GM18520 (cell line): ENCODE measurements around the gene CPNE9.

ENCODE experiments used
- ATAC-seq: cut with Tn5 transposase; IDR thresholded peaks from one replicate; pipeline ENCODE4 v1.9.1; 2021; ENCODE audit not compliant: unreplicated experiment

Gene CPNE9

DNA sequence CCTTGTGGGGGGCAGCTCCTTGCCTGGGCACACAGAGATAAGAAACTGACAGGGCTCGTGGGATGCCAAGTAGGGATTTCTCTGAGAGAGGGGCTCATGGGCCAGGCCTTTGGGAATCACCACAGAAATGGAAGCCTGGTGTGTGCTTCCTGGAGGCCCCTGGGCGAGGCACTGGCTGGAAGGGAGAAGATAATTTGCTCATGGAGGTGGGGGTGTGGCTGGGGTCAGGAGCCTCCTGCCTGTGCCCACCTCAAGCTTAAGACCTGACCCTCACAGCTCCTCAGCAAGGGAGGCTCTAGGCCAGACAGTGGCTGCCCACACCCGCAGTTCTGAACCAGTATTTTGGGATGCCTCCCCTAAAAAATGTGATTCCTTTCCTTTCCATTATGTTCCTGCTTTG is 16.9 kb upstream of the CPNE9 start:
- no peak for ATAC-seq

DNA sequence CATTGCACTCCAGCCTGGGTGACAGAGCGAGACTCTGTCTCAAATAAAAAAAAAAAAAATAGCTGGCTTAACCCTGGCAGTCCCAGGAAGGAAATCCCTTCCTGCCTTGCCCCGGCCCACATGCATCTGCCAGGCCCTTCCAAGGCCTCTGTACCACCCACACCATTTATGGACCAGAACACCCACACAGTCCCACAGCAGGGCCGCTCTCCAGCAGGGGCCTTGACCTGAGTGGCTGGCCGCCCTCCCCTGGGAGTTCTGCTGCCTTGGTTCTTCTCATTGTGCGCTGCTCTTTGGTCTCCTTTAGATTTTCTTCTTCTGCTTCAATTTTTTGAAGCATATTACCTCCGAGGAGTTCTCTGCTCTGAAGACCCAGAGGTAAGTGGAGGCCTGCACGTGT is 16.1 kb upstream of the CPNE9 start:
- no peak for ATAC-seq

DNA sequence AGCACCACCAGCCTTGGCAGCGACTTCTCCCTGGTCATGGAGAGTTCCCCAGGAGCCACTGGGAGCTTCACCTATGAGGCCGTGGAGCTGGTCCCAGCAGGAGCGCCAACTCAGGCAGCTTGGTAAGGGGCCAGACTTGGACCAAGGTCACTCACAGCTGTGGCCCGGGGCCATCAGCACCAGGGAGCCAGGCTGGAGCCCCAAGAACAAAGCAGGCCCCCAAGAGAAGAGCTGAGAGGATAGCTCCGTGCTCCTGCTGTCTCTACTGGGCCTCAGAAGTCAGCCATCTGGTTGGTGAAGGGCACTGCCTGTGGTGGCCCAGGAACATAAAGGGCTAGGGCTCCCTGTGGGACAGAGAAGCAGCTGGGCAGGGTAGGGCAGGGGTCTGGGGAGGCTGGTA is 14.7 kb upstream of the CPNE9 start:
- ATAC-seq = no peak

DNA sequence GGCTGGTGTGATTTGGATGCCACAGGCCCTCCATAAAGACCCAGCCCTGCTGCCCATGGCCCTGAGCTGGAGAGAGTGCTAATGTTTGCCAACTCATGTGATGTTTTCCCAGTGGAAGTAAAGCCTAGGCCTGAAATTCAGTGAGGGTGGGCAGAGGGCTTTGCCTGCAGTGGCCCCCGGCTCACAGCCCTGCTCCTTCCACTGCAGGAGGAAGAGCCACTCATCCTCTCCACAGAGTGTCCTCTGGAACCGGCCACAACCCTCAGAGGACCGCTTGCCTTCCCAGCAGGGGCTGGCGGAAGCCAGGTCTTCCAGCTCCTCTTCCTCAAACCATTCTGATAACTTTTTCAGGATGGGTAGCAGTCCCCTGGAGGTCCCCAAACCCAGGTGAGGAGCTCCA is 13.9 kb upstream of the CPNE9 start:
- ATAC-seq = no peak

DNA sequence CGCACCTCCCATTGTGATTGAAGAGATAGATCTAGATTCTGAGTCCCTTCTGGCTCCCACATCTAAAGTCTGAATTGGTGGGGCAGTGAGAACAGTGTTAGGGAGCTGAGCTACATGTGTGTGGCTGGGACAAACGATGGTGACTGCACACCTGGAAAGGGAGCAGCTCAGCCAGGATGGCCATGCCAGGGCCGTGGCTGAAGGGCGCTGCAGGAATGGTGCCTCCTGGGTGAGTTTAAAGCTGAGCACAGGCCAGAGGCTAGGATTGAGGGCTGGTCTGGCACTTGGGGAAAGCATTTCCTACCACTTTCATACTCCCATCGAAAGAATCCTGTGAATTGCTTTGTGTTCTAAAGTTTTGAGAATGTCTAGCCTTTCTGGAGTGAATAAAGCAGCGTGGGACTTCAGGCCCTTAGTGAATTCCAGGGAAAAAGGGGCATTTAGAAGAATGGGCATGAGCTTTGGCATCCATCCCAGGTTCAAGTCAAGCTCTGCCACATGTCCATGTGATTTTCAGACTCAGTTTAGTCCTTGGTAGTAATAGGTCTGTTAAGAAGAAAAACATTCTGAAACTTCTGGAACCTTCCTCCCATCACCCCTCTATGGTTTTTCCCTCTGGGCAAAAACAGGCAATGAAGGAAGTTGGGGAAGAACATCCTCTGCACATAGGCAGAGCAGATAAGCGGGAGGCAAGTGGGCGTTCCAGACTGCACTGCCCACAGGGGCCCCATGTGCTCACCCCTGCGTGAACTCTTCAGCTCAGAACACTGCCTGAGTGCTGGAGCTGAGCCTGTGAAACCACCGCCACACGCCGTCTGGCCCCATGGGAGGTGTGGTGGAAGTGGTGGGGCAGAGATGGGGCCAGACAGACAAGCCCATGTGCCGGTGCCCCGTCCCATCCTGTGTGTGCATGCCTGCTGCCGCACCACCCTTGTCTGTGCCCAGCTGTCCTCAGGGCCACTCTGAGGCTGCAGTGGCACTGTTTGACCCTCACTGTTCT is 12.9 kb upstream of the CPNE9 start:
- ATAC-seq = peak; percentile 98

DNA sequence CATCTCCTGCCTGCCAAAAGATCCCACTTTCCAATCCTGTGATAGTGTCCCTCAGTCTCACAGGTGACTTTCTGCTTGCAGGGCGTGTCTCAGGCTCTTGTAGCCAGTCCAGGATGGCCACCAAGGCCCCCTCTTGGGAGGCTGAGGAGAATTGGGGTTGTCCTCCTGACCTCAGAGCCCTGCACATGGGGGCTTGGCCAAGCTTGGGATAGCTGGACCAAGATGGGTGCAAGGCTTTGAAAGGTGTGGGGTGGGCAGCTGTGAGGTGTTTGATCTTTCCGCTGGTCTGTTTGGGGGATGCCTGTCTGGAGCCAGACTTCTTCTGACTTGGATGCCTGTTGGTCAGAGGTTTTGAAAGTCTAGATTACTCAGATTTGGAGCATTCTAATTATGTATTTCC is 12.0 kb upstream of the CPNE9 start:
- ATAC-seq = no peak

DNA sequence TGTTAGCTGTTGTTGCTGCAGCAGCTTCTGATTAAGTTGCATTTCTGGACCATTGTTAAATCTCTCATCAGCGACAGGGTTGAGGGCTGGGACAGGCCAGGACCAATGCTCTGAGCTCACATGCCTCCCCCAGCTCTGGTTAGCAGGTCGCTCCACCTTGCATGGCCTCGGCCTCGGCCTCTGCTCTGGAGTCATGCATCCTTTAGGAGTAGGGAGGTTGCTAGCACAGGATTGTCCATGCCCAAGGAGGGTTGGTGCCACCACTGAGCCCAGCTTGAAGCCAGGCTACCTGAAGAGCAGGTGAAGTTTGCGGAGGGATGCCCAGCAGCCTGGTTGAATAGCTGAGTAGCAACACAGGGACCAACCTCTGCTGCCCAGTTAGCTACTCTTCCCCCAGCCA is 11.2 kb upstream of the CPNE9 start:
- no peak for ATAC-seq

DNA sequence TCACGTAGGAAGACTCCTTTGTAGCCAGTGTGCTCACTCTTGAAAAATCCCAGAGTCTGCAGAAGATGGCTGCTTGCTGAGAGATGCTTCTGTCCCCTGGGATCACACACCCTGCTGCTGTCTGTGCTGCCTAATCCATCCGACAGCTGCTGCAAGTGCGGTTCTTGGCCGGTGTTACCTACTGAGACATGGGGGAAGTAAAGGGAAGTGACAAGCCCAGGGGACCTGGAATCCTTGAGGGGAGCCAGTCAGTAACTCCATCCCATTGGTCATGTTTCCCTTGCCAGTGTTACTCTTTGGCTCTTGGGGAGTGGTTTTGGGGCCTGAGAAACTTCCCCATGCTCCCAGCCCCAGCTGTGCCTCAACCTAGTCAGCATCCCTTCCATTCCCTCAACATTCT is 8.3 kb upstream of the CPNE9 start:
- no peak for ATAC-seq

DNA sequence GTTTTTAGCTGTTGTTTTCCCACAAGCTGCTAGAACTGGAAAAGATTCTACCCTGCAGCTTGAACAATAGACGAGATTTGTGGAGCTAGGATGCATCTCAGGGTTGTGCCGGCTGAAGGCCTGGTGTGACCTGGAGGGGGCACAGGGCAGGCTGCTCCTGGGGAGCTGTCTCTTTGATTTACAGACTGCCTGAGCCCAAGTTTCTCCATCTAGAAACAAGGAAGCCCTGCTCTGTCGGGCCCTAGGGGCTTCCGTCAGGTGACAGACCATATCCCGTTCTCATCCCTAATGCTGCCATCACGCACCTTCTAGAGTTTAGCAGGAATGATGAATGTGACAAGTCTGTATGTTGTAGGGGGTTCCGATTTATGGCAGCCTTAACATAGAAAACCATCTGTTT is 7.9 kb upstream of the CPNE9 start:
- no peak for ATAC-seq

DNA sequence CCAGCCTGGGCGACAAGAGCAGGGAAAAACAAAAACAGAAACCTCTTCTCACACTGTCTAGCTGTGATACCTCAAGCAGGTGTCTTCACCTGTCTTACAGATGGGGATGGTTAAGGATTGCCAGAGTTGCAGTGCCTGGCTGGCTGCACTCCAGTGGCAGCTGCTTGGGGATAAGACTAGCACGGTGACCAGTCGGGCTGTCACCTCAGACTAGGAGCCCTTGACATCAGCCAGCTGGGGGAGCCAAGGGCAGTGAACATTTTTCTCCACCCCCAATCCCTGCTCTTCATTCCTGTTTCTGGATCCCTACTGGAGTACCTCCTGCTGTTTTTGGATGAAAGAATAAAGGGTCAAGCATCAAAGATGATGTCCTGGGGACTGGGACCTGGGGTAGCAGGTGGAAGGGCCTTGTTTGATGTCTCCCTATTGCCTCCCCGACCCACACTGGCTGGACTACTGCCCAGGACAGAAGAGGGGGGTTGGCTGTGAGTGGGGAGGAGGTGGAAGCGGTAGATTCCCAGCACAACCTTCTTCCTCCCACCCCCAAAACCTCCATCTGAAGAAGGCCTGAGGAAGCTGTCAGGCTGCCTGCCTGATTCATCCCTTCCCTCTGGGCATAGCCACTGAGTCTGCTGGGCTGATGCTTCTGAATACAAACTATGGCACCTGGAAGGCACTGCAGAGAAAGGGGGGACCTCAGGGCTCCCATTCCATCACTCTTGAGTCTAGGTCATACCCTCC is 7.0 kb upstream of the CPNE9 start:
- ATAC-seq = no peak

DNA sequence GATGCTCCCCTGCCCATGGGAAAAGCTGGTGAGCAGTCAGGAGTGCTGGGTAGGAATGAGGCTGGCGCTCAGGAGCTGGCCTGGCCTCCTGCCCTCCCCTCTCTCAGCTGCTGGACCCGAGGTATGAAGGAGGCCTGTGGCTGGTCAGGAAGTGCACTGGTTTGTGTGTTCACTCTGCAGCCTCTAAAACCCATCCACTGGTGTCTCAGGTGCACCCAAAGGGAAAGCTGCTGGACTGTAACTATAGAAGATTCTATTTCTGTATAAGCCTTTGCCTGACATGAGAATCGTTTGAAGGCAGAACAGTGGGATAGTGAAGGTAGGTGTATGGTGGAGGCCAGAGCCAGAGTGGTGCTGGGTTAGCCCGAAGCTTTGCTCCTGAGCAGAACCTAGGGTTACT is 5.7 kb upstream of the CPNE9 start:
- ATAC-seq = no peak

DNA sequence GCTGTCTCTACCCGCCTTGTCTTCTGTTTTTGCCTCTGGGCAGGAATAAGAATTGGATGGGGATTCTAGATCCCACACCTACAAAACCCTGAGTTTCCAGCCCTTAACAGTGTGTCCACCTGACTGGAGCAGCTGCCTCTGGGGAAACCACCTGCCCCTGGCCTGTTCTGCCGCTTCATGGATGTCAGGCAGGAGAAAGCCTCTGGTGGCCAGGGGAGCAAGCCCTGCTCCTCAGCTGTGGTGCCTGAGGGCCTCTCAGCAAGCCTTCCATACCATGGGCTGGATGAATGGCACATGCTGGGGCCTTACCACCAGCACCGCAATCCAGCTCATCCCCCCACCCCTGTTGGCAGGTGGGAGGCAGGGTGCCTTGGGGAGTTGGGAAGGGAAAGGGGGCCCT is 5.3 kb upstream of the CPNE9 start:
- ATAC-seq = no peak

DNA sequence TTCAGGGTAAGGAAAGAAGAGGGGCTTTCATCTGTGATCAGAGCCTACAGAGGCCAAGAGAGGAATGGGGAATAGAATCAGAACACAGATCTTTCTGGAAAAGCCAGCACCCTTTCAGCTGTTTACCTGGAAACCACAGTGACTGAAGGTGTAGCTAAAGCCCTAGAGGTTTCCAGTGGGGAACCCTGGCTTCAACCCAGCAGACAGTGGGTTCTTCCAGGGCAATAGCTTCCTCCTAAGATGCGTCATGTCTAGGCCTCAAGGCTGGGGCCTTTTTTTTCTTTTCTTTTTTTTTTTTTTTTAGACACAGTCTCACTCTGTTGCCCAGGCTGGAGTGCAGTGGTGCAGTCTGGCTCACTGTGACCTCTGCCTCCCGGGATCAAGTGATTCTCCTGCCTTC is 3.1 kb upstream of the CPNE9 start:
- no peak for ATAC-seq

DNA sequence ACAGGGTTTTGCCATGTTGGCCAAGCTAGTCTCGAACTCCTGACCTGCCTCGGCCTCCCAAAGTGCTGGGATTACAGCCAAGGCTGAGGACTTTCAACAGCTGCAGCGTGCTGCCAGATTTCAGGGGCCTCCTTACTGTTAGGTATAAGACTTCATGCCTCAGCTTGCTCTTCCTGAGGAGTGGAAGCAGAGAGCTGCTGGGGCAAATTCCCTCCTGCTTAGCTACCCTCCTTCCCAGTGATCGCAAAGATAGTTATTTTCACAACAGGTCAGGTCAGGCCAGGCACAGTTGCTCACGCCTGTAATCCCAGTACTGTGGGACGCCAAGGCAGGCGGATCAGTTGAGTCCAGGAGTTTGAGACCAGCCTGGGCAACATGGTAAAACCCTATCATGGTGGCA is 2.6 kb upstream of the CPNE9 start:
- ATAC-seq = no peak

DNA sequence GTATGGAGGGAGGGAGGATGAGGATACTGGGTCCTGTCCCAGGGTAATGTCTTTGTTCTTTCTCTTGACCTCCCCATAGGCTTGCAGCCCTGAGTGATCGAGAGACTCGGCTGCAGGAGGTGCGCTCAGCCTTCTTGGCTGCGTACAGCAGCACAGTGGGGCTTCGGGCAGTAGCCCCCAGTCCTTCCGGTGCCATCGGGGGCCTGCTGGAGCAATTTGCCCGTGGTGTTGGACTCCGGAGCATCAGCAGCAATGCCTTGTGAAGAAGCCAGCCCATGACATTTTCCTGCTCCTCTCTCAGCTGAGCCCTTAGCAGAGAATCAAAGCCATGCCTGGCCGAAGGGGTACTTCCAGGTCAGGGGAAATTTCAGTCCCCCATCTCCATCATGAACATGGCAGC is 1.9 kb upstream of the CPNE9 start:
- no peak for ATAC-seq

DNA sequence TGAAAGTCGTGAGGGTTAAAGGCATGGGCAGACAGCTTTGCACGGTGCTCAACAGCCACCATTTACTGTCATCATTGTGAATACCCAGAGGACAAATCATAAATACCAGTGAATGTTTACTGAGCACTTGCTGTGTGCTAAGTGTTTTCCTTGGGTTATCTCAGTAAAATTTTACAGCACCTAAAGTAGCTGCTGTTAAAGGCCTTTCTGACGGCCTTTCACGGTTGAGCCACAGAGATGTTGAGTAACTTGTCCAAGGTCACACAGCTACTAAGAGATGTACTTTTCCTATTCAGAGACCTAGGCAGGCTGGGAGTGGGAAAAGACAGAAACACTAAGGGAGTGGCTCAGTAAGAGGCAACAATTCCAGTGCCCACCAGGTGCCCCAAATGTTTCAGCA is 393 bp upstream of the CPNE9 start:
- no peak for ATAC-seq

DNA sequence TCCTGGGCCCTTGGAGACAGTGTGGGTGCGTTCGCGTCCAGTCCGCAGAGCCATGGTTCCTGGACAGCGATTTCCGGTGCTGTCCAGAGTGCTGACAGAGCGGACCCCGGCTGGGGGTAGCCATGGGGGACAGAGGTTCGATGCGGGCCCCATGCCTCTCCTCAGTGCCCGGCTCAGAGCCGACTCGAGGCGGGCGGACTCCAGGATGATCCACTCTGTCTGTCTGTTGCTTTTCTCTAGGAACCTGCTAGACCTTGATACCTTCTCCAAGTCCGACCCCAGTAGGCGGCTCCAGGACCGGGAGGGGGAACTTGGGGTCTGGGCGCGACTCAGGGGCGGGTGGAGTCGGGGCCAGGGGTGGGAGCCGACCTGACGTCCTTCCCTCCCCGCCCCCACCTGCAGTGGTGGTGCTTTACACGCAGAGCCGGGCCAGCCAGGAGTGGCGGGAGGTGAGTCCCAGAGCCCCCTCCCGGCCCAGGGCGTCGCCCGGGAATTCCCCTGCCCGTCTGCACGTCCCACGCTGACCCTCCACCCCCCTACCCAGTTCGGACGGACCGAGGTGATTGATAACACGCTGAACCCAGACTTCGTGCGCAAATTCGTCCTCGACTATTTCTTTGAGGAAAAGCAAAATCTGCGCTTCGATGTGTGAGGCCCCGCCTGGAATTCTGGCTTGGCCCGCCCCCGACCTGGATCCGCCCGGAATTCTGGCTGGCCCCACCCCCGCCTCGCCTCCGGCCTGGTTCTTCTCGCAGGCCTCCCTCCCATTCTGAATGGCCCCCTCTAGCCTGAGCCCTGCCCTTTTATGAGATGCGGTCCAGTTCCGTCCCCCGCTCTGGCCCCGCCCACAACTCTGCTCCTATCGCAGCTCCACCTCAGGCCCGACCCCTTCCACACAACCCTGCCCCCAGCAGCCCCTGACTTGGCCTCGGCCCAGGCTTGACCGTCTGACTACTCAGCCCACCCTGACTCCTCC is 1.0 kb downstream of the CPNE9 start:
- ATAC-seq = no peak

DNA sequence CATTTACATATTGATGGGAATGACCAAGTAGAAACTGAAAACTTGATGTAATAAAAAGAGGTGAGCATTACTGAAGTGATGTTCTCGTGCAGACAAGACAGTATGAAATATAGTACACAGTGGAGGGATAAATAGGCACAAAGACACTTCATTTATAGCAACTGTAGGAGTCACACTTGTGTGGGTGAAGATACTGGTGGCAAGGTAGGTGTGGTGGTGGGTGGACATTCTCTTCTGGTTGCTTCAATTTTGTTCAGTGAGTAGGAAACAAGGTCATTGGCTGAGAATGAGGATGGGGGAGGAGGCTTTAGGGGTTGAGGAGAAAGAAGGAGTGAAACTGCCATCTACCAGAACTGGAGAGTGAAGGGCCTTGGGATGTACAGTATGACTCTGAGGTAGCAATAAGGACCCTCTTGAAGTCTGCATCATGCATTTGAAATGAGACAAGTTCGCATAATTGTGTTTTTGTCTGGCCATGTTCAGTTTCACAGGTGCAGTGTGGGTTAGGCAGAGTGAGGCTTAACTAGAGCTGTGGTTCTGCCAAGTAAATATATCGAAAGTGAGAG is 6.6 kb downstream of the CPNE9 start:
- no peak for ATAC-seq

DNA sequence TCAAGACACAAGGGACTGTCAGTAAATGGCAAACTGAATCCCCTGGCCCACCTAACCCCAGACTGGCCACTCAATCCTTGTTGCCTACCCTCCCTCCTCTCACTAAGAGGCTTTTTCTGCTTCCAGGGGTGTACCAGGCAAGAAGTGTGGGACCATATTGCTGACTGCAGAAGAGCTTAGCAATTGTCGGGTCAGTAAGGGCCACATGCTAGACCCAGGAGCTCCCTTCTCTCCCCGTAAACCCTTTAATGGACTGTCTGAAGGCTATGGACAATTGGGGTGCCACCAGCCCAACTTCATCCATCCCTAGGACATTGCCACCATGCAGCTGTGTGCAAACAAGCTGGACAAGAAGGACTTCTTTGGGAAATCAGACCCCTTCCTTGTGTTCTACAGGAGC is 8.8 kb downstream of the CPNE9 start:
- no peak for ATAC-seq

DNA sequence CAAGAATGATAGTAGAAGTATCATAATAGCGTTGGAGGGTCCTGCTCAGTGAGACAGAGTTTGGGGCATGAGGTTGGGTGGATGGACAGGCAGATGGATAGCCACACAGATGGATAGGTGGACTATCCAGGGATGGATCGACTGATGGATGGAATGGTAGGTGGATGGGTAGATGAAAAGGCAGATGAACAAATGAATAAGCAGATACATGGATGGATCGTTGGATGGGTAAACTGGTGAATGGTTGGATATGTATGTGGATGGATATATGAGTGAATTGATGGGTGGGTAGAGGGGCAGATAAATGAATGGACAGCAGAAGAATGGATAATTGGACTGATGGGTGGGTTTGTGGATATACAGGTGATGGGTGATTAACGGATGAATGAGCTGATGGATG is 9.5 kb downstream of the CPNE9 start:
- no peak for ATAC-seq

DNA sequence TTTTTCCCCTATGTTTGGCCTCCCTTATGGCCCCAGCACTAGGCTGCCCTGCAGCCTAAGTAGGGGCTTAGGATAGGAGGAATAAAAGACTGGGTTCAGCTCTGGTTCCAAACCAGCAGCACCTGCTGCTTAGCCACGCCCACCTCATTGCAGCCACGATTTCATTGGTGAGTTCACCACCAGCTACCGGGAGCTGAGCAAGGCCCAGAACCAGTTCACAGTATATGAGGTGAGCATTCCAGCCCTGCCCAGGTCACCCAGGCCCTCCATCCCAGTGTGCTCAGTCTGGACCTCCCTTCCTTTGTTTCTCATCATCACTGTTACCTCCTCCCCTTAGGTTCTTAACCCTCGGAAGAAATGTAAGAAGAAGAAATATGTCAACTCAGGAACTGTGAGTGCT is 11.5 kb downstream of the CPNE9 start:
- no peak for ATAC-seq
